Chondrocyte (in vitro differentiated cells): Measurements from ENCODE around the gene PIK3C3. TPM values are rescaled to one million over a fixed set of nuclear protein-coding genes. Genes with fewer than 3 reads are reported as not detected.

Experiments
- DNase-seq: peaks from one replicate; pipeline ENCODE4 v3.0.0; 2021; ENCODE audit warnings: mixed read lengths, low spot score
- H3K27ac Mint-ChIP-seq: one replicate; pipeline ENCODE4 v1.8.0; 2021; ENCODE audit warnings: mild to moderate bottlenecking, moderate library complexity, mixed read lengths; ENCODE audit not compliant: unreplicated experiment
- H3K27me3 Mint-ChIP-seq: 2 replicates; pipeline ENCODE4 v1.8.0; 2021; ENCODE audit warnings: low read depth, mixed read lengths
- H3K36me3 Mint-ChIP-seq: 2 replicates; pipeline ENCODE4 v1.8.0; 2021; ENCODE audit warnings: low read depth, mixed read lengths
- H3K4me1 Mint-ChIP-seq: 2 replicates; pipeline ENCODE4 v1.8.0; 2021; ENCODE audit warnings: low read depth, mild to moderate bottlenecking, mixed read lengths
- H3K4me3 Mint-ChIP-seq: one replicate; pipeline ENCODE4 v1.8.0; 2021; ENCODE audit warnings: mild to moderate bottlenecking, moderate library complexity, mixed read lengths; ENCODE audit not compliant: unreplicated experiment
- H3K9me3 Mint-ChIP-seq: 2 replicates; pipeline ENCODE4 v1.8.0; 2021; ENCODE audit warnings: low read depth, mixed read lengths
- CTCF ChIP-seq: fragments of 200-600 bp; sonication (generic); IDR thresholded peaks from 2 replicates; pipeline ENCODE4 v1.5.0; 2021; ENCODE audit warnings: antibody characterized with exemption, mild to moderate bottlenecking, moderate library complexity
- total RNA-seq: library from RNA; stranded (reverse); gene quantifications from 3 replicates; pipeline ENCODE4 v1.2.1, GENCODE V29; 2021

The PIK3C3 gene
- total RNA-seq, 1 donor from 2014 or later: 53.0 TPM

GRCh38 chr18:41922176-41922575 is 32.9 kb upstream of the PIK3C3 start:
- Mint-ChIP-seq H3K36me3 (no peaks in the 10 kb centered on the region), H3K4me1 (no peaks in the 10 kb centered on the region), H3K27ac (no peak overlapping the region), H3K4me3 (no peak overlapping the region), H3K9me3 (no peaks in the 10 kb centered on the region), H3K27me3 (peaks cover 6% of the 10 kb centered on the region)
- TF ChIP-seq CTCF: no peak
- DNase-seq: no peak

- H3K27me3 Mint-ChIP-seq: peaks cover 3% of the 10 kb centered on the region
- H3K4me3 Mint-ChIP-seq: no peak overlapping the region
- H3K27ac Mint-ChIP-seq: no peak overlapping the region
- no peaks in the 10 kb centered on the region for H3K4me1 Mint-ChIP-seq
- TF ChIP-seq CTCF: no peak
- no peaks in the 10 kb centered on the region for H3K36me3 Mint-ChIP-seq
- no peak for DNase-seq
- H3K9me3 Mint-ChIP-seq: no peaks in the 10 kb centered on the region
Observed at GRCh38 chr18:41922841-41923240, 32.2 kb upstream of the PIK3C3 start.

- no peak for TF ChIP-seq CTCF
- Mint-ChIP-seq H3K4me1 (no peaks in the 10 kb centered on the region), H3K27ac (no peak overlapping the region), H3K36me3 (no peaks in the 10 kb centered on the region), H3K4me3 (no peak overlapping the region), H3K9me3 (no peaks in the 10 kb centered on the region), H3K27me3 (peaks cover 3% of the 10 kb centered on the region)
- DNase-seq: no peak
Observed at GRCh38 chr18:41923446-41923845, 31.6 kb upstream of the PIK3C3 start.

GRCh38 chr18:41928581-41928980 is 26.5 kb upstream of the PIK3C3 start:
- H3K4me3 Mint-ChIP-seq: no peak overlapping the region
- no peak for TF ChIP-seq CTCF
- DNase-seq: no peak
- H3K4me1 Mint-ChIP-seq: no peaks in the 10 kb centered on the region
- H3K27me3 Mint-ChIP-seq: no peaks in the 10 kb centered on the region
- peaks cover 3% of the 10 kb centered on the region for H3K9me3 Mint-ChIP-seq
- H3K27ac Mint-ChIP-seq: no peak overlapping the region
- H3K36me3 Mint-ChIP-seq: no peaks in the 10 kb centered on the region

GRCh38 chr18:41932899-41933298 is 22.1 kb upstream of the PIK3C3 start:
- Mint-ChIP-seq H3K4me3 (no peak overlapping the region), H3K27me3 (no peaks in the 10 kb centered on the region), H3K36me3 (no peaks in the 10 kb centered on the region), H3K9me3 (peaks cover 3% of the 10 kb centered on the region), H3K27ac (no peak overlapping the region), H3K4me1 (peaks cover 21% of the 10 kb centered on the region)
- no peak for DNase-seq
- no peak for TF ChIP-seq CTCF
